Ascending aorta (tissue), 2 donors: ENCODE data around the gene E2F3. TPM values are rescaled to one million over a fixed set of nuclear protein-coding genes. Genes with fewer than 3 reads are reported as not detected.
A peak's percentile ranks its signal among the peaks of the same experiment; 100 is the strongest.

ENCODE experiments used
- DNase-seq, 2 donors: peaks; one replicate each; pipeline ENCODE4 v3.0.0-alpha.2; 2019; ENCODE audit warnings: low spot score in 2 of 2
- H3K27ac ChIP-seq, 2 donors: fragments of 200-600 bp; sonication (generic); one replicate each; pipeline ENCODE4 v1.5.1; 2016 to 2017; ENCODE audit warnings: mild to moderate bottlenecking in 1 of 2
- H3K27me3 ChIP-seq: fragments of 200-600 bp; sonication (generic); one replicate; pipeline ENCODE4 v1.5.1; 2017
- H3K36me3 ChIP-seq, 2 donors: fragments of 200-600 bp; sonication (generic); one replicate each; pipeline ENCODE4 v1.5.1; 2016
- H3K4me1 ChIP-seq, 2 donors: fragments of 200-600 bp; sonication (generic); one replicate each; pipeline ENCODE4 v1.5.1; 2016 to 2017; ENCODE audit warnings: mild to moderate bottlenecking in 1 of 2
- H3K4me3 ChIP-seq, 2 donors: fragments of 200-600 bp; sonication (generic); one replicate each; pipeline ENCODE4 v1.5.1; 2016 to 2017; ENCODE audit warnings: mild to moderate bottlenecking in 1 of 2
- H3K9me3 ChIP-seq, 2 donors: fragments of 200-600 bp; sonication (generic); one replicate each; pipeline ENCODE4 v1.5.1; 2016
- intact Hi-C: fragments of 100-400 bp; cut with DNase I; formaldehyde crosslinking; loops from one replicate; pipeline ENCODE4 v1.15.1; 2023
- total RNA-seq: library from RNA; depleted of rRNA; stranded (reverse); fragments of >200 nt; gene quantifications from one replicate; pipeline ENCODE4 v1.1.0, GENCODE V29; 2016
- TF ChIP-seq, protein P1 (sequence below), 3 experiments: fragments of 200-600 bp in 2 of 3; fragments of 450-650 bp in 1 of 3; sonication (generic) in 2 of 3; IDR thresholded peaks; one replicate each; pipeline ENCODE4 v1.5.1; 2016 to 2019; ENCODE audit warnings: antibody characterized with exemption in 3 of 3, mild to moderate bottlenecking in 1 of 3, moderate library complexity in 1 of 3

E2F3 gene
- 1.1 TPM for total RNA-seq

DNA sequence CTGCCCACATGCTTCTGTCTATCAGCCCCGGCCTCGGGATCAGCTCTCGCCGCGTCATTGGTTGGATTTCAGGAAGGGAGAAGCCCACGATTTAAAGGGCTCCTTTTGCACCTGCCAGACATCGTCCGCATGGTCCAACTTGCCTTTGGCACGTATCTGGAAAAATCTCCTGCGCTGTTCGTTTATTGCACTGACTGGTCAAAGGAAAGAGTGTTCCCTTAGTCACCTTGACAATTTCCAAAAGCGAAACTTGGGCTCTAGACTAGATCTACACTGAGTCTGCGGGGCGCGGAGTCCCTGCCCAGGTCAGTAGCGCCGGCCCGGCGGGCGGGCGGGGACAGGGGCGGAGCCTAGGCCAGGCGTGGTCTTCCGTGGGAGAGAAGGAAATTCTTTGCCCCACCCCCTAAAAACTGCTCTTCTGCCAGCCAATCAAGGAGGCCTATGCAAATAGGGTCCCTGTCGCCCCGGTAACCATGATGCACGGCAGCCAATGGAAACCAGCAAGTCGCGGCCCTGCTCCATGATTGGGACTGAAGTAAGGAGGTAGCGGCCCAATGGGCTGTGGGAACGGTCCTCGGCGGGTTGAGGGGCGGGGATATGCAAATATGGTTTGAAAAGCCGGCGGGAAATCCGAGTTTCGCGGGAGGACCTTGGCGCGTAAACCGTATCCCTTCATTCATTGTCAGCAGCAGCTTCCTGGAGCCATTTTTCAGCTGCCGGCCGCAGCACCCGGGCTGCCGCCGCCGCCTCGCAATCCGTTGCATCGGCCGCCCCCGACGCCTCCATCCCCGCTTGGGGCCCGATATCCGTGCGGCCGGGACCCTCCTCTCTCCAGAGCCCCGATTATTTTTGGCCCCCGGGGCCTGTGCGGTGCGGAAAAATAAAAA, at the start of gene E2F3:
TSS of gene E2F3 (plus strand) at position 675 of the 887 bp plus-strand sequence. CDS start 354 bp downstream, outside the sequence.
- Histone ChIP-seq H3K4me3 (peak within 1 kb of the TSS; percentile 83), H3K27me3 (no peaks in the 10 kb centered on the region), H3K9me3 (no peaks in the 10 kb centered on the region), H3K36me3 (no peaks in the 10 kb centered on the region), H3K27ac (peak within 1 kb of the TSS; percentile 95), H3K4me1 (peaks cover 0 to 3% of the 10 kb centered on the region in 2 donors)
- intact Hi-C loops = loop anchor here (1.0 to 10.0 kb wide), 8 partner anchors 39 to 1191 kb away; partner anchors contain the start of genes CDKAL1, MBOAT1 and SOX4
- peak; percentile 100 for DNase-seq
- TF ChIP-seq, protein P1, sequence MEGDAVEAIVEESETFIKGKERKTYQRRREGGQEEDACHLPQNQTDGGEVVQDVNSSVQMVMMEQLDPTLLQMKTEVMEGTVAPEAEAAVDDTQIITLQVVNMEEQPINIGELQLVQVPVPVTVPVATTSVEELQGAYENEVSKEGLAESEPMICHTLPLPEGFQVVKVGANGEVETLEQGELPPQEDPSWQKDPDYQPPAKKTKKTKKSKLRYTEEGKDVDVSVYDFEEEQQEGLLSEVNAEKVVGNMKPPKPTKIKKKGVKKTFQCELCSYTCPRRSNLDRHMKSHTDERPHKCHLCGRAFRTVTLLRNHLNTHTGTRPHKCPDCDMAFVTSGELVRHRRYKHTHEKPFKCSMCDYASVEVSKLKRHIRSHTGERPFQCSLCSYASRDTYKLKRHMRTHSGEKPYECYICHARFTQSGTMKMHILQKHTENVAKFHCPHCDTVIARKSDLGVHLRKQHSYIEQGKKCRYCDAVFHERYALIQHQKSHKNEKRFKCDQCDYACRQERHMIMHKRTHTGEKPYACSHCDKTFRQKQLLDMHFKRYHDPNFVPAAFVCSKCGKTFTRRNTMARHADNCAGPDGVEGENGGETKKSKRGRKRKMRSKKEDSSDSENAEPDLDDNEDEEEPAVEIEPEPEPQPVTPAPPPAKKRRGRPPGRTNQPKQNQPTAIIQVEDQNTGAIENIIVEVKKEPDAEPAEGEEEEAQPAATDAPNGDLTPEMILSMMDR (IDR thresholded peaks at IDR 0.05) = no peak

DNA sequence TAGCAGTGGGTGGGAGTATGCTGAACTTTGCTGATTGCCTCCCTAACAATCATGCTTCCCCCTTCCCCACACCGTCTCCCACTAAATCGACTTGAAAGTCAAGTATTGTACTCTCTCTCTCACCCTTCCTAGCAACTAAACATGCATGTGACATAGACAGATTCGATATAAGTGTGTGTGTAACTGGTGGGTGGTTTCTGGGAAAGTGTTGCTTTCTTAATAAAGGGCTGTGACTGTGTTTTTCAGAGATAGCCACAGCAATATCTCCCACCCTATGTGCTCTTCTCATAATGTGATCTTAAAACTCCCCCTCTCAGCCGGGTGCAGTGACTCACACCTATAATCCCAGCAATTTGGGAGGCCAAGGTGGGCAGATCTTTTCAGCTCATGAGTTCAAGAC, 49.3 kb upstream of the E2F3 start:
- intact Hi-C loops = no loop called here
- H3K9me3 ChIP-seq = no peaks in the 10 kb centered on the region
- no peak overlapping the region for H3K27ac ChIP-seq
- DNase-seq = no peak
- TF ChIP-seq, protein P1 (IDR thresholded peaks at IDR 0.05) = no peak
- no peak overlapping the region for H3K4me3 ChIP-seq
- no peaks in the 10 kb centered on the region for H3K36me3 ChIP-seq
- no peaks in the 10 kb centered on the region for H3K27me3 ChIP-seq
- H3K4me1 ChIP-seq = no peaks in the 10 kb centered on the region

DNA sequence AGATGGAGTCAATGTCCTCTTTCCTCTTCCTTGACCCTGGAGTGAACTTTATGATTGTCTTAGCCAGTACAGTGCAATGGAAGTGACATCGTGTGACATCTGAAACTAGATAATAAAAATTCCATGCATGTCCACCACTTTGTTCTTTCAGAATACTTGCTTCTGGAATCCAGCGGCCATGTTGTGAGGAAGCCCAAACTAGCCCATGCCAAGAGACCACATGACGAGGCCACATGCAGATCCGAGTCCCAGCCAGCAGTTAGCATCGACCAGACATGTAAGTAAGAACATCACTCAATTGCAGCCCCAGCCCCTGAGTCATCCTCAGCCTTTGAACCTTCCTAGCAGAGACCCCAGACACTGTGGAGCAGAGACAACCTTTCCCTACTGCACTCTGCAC, 48.5 kb upstream of the E2F3 start:
- H3K27me3 ChIP-seq = no peaks in the 10 kb centered on the region
- TF ChIP-seq, protein P1 (IDR thresholded peaks at IDR 0.05) = no peak
- H3K27ac ChIP-seq = no peak overlapping the region

DNA sequence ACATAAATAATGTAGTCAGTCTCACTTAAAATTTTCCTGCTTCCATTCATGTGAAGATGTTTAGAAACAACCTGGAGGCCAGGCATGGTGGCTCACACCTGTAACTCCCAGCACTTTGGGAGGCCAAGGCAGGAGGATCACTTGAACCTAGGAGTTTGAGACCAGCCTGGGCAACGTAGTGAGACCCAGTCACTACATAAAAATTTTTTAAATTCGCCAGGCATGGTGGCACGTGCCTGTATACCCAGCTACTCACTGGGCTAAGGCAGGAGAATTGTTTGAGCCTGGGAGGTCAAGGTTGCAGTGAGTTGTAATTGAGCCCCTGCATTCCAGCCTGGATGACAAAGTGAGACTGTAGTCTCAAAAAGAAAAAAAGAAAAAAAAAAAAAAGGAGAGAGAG, 47.3 kb upstream of the E2F3 start:
- Histone ChIP-seq H3K36me3 (no peaks in the 10 kb centered on the region), H3K27ac (no peak overlapping the region), H3K27me3 (no peaks in the 10 kb centered on the region), H3K9me3 (no peaks in the 10 kb centered on the region), H3K4me1 (no peaks in the 10 kb centered on the region), H3K4me3 (no peak overlapping the region)
- intact Hi-C loops = no loop called here
- TF ChIP-seq, protein P1 (IDR thresholded peaks at IDR 0.05) = no peak
- no peak for DNase-seq

More for the DNA sequence above, 48.5 kb upstream of the E2F3 start:
- H3K4me1 ChIP-seq = no peaks in the 10 kb centered on the region
- H3K36me3 ChIP-seq = no peaks in the 10 kb centered on the region
- no peak overlapping the region for H3K4me3 ChIP-seq
- DNase-seq = no peak
- intact Hi-C loops = no loop called here
- no peaks in the 10 kb centered on the region for H3K9me3 ChIP-seq

DNA sequence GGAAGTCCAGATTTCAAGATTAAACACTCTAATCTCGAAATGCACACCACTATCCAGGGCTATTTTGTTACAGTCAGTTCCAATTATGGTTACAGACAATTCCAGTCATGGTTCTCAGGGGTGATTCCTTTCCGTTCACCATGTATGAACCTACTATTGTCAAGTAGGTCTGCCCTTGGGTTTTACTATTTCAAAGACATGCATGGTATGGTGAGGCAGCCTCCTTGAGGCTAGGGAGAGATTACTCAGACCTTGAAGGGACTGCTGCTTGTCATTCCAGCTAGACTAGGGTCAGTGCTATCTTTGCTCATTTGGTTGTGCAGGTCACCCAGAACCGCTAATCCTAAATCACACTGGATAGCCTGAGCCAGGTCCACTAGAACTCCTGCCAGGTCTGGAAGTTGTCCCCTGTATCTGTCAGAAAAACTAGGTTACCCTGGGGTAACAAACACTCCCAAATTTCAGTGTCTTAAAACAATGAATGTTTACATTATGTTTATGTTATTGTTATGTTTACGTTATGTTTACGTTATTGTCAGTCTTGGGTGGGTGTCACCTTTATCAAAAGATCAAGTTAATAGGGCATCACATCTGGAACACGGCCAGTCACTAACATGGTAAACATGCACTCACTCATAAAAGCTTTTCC, 41.1 kb upstream of the E2F3 start:
- H3K4me1 ChIP-seq = no peaks in the 10 kb centered on the region
- H3K27ac ChIP-seq = no peak overlapping the region
- H3K9me3 ChIP-seq = no peaks in the 10 kb centered on the region
- no peaks in the 10 kb centered on the region for H3K36me3 ChIP-seq
- H3K27me3 ChIP-seq = no peaks in the 10 kb centered on the region
- no peak overlapping the region for H3K4me3 ChIP-seq
- intact Hi-C loops = no loop called here
- TF ChIP-seq, protein P1 (IDR thresholded peaks at IDR 0.05) = no peak
- DNase-seq = no peak
